GM23248 (cell line): ENCODE results near the gene STAMBPL1.

ENCODE experiments used
- EZH2 ChIP-seq: fragments of 200-600 bp; sonication (generic); IDR thresholded peaks from 2 replicates; pipeline ENCODE4 v1.6.1; 2018; ENCODE audit warnings: antibody characterized with exemption, mild to moderate bottlenecking; ENCODE audit not compliant: insufficient read depth, poor library complexity, severe bottlenecking
- EZH2phosphoT487 ChIP-seq: fragments of 200-600 bp; sonication (generic); IDR thresholded peaks from 2 replicates; pipeline ENCODE4 v1.6.1; 2018; ENCODE audit warnings: antibody characterized with exemption, moderate library complexity, mild to moderate bottlenecking, low read depth; ENCODE audit not compliant: insufficient read depth

DNA sequence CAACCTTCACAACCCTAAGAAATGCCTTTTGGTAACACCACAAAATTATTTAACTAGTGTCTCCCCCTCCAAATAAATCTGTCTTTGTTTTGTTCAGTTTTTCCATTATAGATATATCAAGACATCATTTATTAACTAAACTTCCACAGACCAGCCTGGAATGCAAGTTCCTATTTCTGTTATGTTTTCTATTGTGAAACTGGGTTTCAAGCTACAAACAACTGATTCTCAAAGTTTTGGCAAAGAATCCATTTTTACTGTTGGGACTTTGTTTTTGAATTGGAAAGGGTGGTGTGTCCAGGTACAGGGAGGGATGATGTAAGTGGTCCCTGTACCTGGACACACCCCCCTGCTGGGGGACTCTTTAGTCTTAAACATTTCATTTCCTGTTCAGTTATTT is 36.2 kb downstream of the STAMBPL1 start:
- TF ChIP-seq EZH2, result no peak
- TF ChIP-seq EZH2phosphoT487, result no peak
